Transverse colon (tissue), 4 donors: Measurements from ENCODE around the gene CENPF.

Source experiments
- CTCF ChIP-seq, 5 experiments: fragments of 200-600 bp in 3 of 5; fragments of 450-650 bp in 2 of 5; sonication (generic) in 3 of 5; IDR thresholded peaks; 1 replicate in 2 of 5; 2 replicates in 3 of 5; pipeline ENCODE4 v1.5.1; 2016 to 2017; ENCODE audit warnings: antibody characterized with exemption in 5 of 5, inconsistent platforms in 3 of 5, mild to moderate bottlenecking in 2 of 5, moderate library complexity in 1 of 5
- EP300 ChIP-seq: sonication (generic); formaldehyde crosslinking; IDR thresholded peaks from one replicate; pipeline ENCODE4 v1.6.1; 2017; ENCODE audit warnings: antibody characterized with exemption, low read depth
- POLR2A ChIP-seq: fragments of 450-650 bp; IDR thresholded peaks from one replicate; pipeline ENCODE4 v1.6.1; 2016; ENCODE audit warnings: antibody characterized with exemption, mild to moderate bottlenecking, moderate library complexity
- POLR2AphosphoS5 ChIP-seq, 3 donors: sonication (generic); formaldehyde crosslinking; IDR thresholded peaks; one replicate each; pipeline ENCODE4 v1.6.1; 2016; ENCODE audit warnings: antibody characterized with exemption in 3 of 3

- TF ChIP-seq POLR2AphosphoS5 (IDR thresholded peaks at IDR 0.05): no peak
- TF ChIP-seq POLR2A: no peak
- TF ChIP-seq CTCF (IDR thresholded peaks at IDR 0.05): no peak
- TF ChIP-seq EP300: no peak
These were observed 12.3 kb upstream of the CENPF start for GRCh38 chr1:214590696-214591095.
